Right lobe of liver (tissue), 4 donors: ENCODE measurements around the gene ADIPOR2.
"Not testable (repeated sequence)": the region's sequence is repeated elsewhere in the genome, so short reads cannot be mapped to it uniquely, and the experiment has no call there.

Experiments
- POLR2A ChIP-seq: fragments of 450-650 bp; IDR thresholded peaks from one replicate; pipeline ENCODE4 v1.6.1; 2017; ENCODE audit warnings: antibody characterized with exemption, mild to moderate bottlenecking
- TF ChIP-seq, protein P1 (sequence below), 4 donors: fragments of 200-600 bp in 3 of 4; fragments of 450-650 bp in 1 of 4; IDR thresholded peaks; one replicate each; pipeline versions ENCODE4 v1.5.1 to v1.8.0; 2016 to 2022; ENCODE audit warnings: antibody characterized with exemption in 4 of 4, mild to moderate bottlenecking in 2 of 4
- donor health status: DM: no; HTN: no; CAD: no.
- donor health status: DM: no; HTN: no; CAD: no.
- donor health status: DM: no; HTN: yes; CAD: no.

DNA sequence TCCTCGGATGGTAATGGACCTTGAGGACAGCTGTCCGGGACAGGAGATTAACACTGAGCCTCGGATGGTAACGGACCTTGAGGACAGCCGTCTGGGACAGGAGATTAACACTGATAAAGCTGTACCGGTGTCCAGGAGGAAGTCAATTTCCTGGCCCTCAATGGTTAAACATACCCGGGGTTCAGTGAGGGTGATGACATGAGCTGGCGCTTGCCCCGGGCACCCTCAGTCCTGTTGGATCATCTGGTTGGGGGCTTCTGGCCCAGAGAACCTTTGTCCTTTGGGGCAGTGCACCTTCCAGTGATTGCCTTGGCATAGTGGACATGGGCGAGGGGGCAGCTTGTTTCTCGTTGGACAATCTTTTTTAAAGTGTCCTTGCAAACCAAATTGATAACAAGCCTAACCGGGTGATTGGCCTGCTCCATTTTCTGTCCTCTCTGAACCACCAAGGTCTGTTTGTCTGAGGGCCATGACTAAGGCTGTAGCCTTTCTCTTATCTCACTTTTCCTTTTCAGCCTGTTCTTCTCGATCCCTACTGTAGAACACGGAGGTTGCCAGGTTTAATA lies 23.0 kb downstream of the ADIPOR2 start:
- TF ChIP-seq, protein P1, sequence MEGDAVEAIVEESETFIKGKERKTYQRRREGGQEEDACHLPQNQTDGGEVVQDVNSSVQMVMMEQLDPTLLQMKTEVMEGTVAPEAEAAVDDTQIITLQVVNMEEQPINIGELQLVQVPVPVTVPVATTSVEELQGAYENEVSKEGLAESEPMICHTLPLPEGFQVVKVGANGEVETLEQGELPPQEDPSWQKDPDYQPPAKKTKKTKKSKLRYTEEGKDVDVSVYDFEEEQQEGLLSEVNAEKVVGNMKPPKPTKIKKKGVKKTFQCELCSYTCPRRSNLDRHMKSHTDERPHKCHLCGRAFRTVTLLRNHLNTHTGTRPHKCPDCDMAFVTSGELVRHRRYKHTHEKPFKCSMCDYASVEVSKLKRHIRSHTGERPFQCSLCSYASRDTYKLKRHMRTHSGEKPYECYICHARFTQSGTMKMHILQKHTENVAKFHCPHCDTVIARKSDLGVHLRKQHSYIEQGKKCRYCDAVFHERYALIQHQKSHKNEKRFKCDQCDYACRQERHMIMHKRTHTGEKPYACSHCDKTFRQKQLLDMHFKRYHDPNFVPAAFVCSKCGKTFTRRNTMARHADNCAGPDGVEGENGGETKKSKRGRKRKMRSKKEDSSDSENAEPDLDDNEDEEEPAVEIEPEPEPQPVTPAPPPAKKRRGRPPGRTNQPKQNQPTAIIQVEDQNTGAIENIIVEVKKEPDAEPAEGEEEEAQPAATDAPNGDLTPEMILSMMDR (IDR thresholded peaks at IDR 0.05) = not testable (repeated sequence)
- not testable (repeated sequence) for TF ChIP-seq POLR2A
